ENCODE data around the gene IGFBPL1. TPM values are rescaled to one million over a fixed set of nuclear protein-coding genes. Genes with fewer than 3 reads are reported as not detected.

The IGFBPL1 gene
- total RNA-seq, 1 donor from 2014 or later = 0.16 TPM

- DNase-seq (ENCODE audit: low spot score) = no peak
- Mint-ChIP-seq H3K9me3 (no peaks in the 10 kb centered on the region), H3K27ac (no peak overlapping the region), H3K36me3 (ENCODE audit: low read depth) (no peaks in the 10 kb centered on the region), H3K27me3 (ENCODE audit: low read depth) (peaks cover 46% of the 10 kb centered on the region), H3K4me3 (ENCODE audit: low read depth) (no peak overlapping the region), H3K4me1 (ENCODE audit: low read depth) (peaks cover 3% of the 10 kb centered on the region)
- intact Hi-C loops (cut with micrococcal nuclease) = no loop called here
Observed at GRCh38 chr9:38422555-38423260, 1.5 kb downstream of the IGFBPL1 start.

- H3K36me3 Mint-ChIP-seq (ENCODE audit: low read depth) = no peaks in the 10 kb centered on the region
- H3K27ac Mint-ChIP-seq = no peak overlapping the region
- H3K9me3 Mint-ChIP-seq = no peaks in the 10 kb centered on the region
- DNase-seq (ENCODE audit: low spot score) = no peak
- no peak overlapping the region for H3K4me3 Mint-ChIP-seq (ENCODE audit: low read depth)
- intact Hi-C loops (cut with micrococcal nuclease) = no loop called here
- peaks cover 37% of the 10 kb centered on the region for H3K27me3 Mint-ChIP-seq (ENCODE audit: low read depth)
- peaks cover 3% of the 10 kb centered on the region for H3K4me1 Mint-ChIP-seq (ENCODE audit: low read depth)
Observed at GRCh38 chr9:38421498-38422211, 2.6 kb downstream of the IGFBPL1 start.

- Mint-ChIP-seq H3K27me3 (ENCODE audit: low read depth) (peaks cover 24% of the 10 kb centered on the region), H3K4me1 (ENCODE audit: low read depth) (peaks cover 3% of the 10 kb centered on the region), H3K9me3 (no peaks in the 10 kb centered on the region), H3K36me3 (ENCODE audit: low read depth) (no peaks in the 10 kb centered on the region), H3K4me3 (ENCODE audit: low read depth) (no peak overlapping the region), H3K27ac (no peak overlapping the region)
- no peak for DNase-seq (ENCODE audit: low spot score)
- intact Hi-C loops (cut with micrococcal nuclease) = no loop called here
Observed at GRCh38 chr9:38419181-38419580, 5.1 kb downstream of the IGFBPL1 start.

- peaks cover 20% of the 10 kb centered on the region for H3K27me3 Mint-ChIP-seq (ENCODE audit: low read depth)
- no peaks in the 10 kb centered on the region for H3K9me3 Mint-ChIP-seq
- intact Hi-C loops (cut with micrococcal nuclease) = no loop called here
- DNase-seq (ENCODE audit: low spot score) = no peak
- H3K4me1 Mint-ChIP-seq (ENCODE audit: low read depth) = peaks cover 1% of the 10 kb centered on the region
- H3K27ac Mint-ChIP-seq = no peak overlapping the region
- H3K4me3 Mint-ChIP-seq (ENCODE audit: low read depth) = no peak overlapping the region
- no peaks in the 10 kb centered on the region for H3K36me3 Mint-ChIP-seq (ENCODE audit: low read depth)
Observed at GRCh38 chr9:38418366-38418765, 5.9 kb downstream of the IGFBPL1 start.

GRCh38 chr9:38417003-38417945 is 7.0 kb downstream of the IGFBPL1 start:
- no peaks in the 10 kb centered on the region for H3K36me3 Mint-ChIP-seq (ENCODE audit: low read depth)
- peak; percentile 28 for DNase-seq (ENCODE audit: low spot score)
- H3K4me3 Mint-ChIP-seq (ENCODE audit: low read depth) = no peak overlapping the region
- intact Hi-C loops (cut with micrococcal nuclease) = no loop called here
- H3K27me3 Mint-ChIP-seq (ENCODE audit: low read depth) = peaks cover 11% of the 10 kb centered on the region
- no peak overlapping the region for H3K27ac Mint-ChIP-seq
- H3K4me1 Mint-ChIP-seq (ENCODE audit: low read depth) = no peaks in the 10 kb centered on the region
- H3K9me3 Mint-ChIP-seq = no peaks in the 10 kb centered on the region

- DNase-seq (ENCODE audit: low spot score) = no peak
- Mint-ChIP-seq H3K27ac (no peak overlapping the region), H3K4me1 (ENCODE audit: low read depth) (no peaks in the 10 kb centered on the region), H3K27me3 (ENCODE audit: low read depth) (peaks cover 4% of the 10 kb centered on the region), H3K36me3 (ENCODE audit: low read depth) (no peaks in the 10 kb centered on the region), H3K9me3 (no peaks in the 10 kb centered on the region), H3K4me3 (ENCODE audit: low read depth) (no peak overlapping the region)
- intact Hi-C loops (cut with micrococcal nuclease) = no loop called here
Observed at GRCh38 chr9:38416461-38416860, 7.8 kb downstream of the IGFBPL1 start.

GRCh38 chr9:38415856-38416255 is 8.4 kb downstream of the IGFBPL1 start:
- intact Hi-C loops (cut with micrococcal nuclease) = no loop called here
- Mint-ChIP-seq H3K9me3 (no peaks in the 10 kb centered on the region), H3K4me1 (ENCODE audit: low read depth) (no peaks in the 10 kb centered on the region), H3K36me3 (ENCODE audit: low read depth) (no peaks in the 10 kb centered on the region), H3K4me3 (ENCODE audit: low read depth) (no peak overlapping the region), H3K27ac (no peak overlapping the region), H3K27me3 (ENCODE audit: low read depth) (no peaks in the 10 kb centered on the region)
- no peak for DNase-seq (ENCODE audit: low spot score)

GRCh38 chr9:38414040-38414723 is 10.1 kb downstream of the IGFBPL1 start:
- no peaks in the 10 kb centered on the region for H3K36me3 Mint-ChIP-seq (ENCODE audit: low read depth)
- DNase-seq (ENCODE audit: low spot score) = no peak
- no peak overlapping the region for H3K27ac Mint-ChIP-seq
- H3K4me1 Mint-ChIP-seq (ENCODE audit: low read depth) = no peaks in the 10 kb centered on the region
- H3K27me3 Mint-ChIP-seq (ENCODE audit: low read depth) = no peaks in the 10 kb centered on the region
- intact Hi-C loops (cut with micrococcal nuclease) = no loop called here
- H3K9me3 Mint-ChIP-seq = no peaks in the 10 kb centered on the region
- H3K4me3 Mint-ChIP-seq (ENCODE audit: low read depth) = no peak overlapping the region

- Mint-ChIP-seq H3K27me3 (ENCODE audit: low read depth) (no peaks in the 10 kb centered on the region), H3K9me3 (no peaks in the 10 kb centered on the region), H3K36me3 (ENCODE audit: low read depth) (no peaks in the 10 kb centered on the region), H3K27ac (no peak overlapping the region), H3K4me1 (ENCODE audit: low read depth) (no peaks in the 10 kb centered on the region), H3K4me3 (ENCODE audit: low read depth) (no peak overlapping the region)
- DNase-seq (ENCODE audit: low spot score) = no peak
- intact Hi-C loops (cut with micrococcal nuclease) = no loop called here
Observed at GRCh38 chr9:38413283-38413682, 11.0 kb downstream of the IGFBPL1 start.

GRCh38 chr9:38412751-38413150 is 11.5 kb downstream of the IGFBPL1 start:
- no peaks in the 10 kb centered on the region for H3K27me3 Mint-ChIP-seq (ENCODE audit: low read depth)
- intact Hi-C loops (cut with micrococcal nuclease) = no loop called here
- H3K9me3 Mint-ChIP-seq = no peaks in the 10 kb centered on the region
- H3K36me3 Mint-ChIP-seq (ENCODE audit: low read depth) = no peaks in the 10 kb centered on the region
- H3K4me1 Mint-ChIP-seq (ENCODE audit: low read depth) = no peaks in the 10 kb centered on the region
- no peak overlapping the region for H3K27ac Mint-ChIP-seq
- DNase-seq (ENCODE audit: low spot score) = no peak
- no peak overlapping the region for H3K4me3 Mint-ChIP-seq (ENCODE audit: low read depth)

GRCh38 chr9:38408719-38409118 is 15.5 kb downstream of the IGFBPL1 start:
- intact Hi-C loops (cut with micrococcal nuclease) = no loop called here
- no peaks in the 10 kb centered on the region for H3K4me1 Mint-ChIP-seq (ENCODE audit: low read depth)
- no peak for DNase-seq (ENCODE audit: low spot score)
- H3K27me3 Mint-ChIP-seq (ENCODE audit: low read depth) = peaks cover 7% of the 10 kb centered on the region
- no peaks in the 10 kb centered on the region for H3K9me3 Mint-ChIP-seq
- no peak overlapping the region for H3K4me3 Mint-ChIP-seq (ENCODE audit: low read depth)
- no peaks in the 10 kb centered on the region for H3K36me3 Mint-ChIP-seq (ENCODE audit: low read depth)
- H3K27ac Mint-ChIP-seq = no peak overlapping the region

GRCh38 chr9:38406476-38407186 is 17.6 kb downstream of the IGFBPL1 start:
- Mint-ChIP-seq H3K4me3 (ENCODE audit: low read depth) (no peak overlapping the region), H3K27me3 (ENCODE audit: low read depth) (peaks cover 7% of the 10 kb centered on the region), H3K36me3 (ENCODE audit: low read depth) (no peaks in the 10 kb centered on the region), H3K9me3 (no peaks in the 10 kb centered on the region), H3K4me1 (ENCODE audit: low read depth) (no peaks in the 10 kb centered on the region), H3K27ac (no peak overlapping the region)
- intact Hi-C loops (cut with micrococcal nuclease) = no loop called here
- no peak for DNase-seq (ENCODE audit: low spot score)
